OCI-LY7 (cell line): ENCODE measurements around the gene FOXI1. TPM values are rescaled to one million over a fixed set of nuclear protein-coding genes. Genes with fewer than 3 reads are reported as not detected.

ENCODE experiments used
- BruUV-seq: library from RNA; stranded (reverse); fragments of 400-500 nt; replicated peaks from 2 replicates; lab custom pipeline; 2021; lab: Mats Ljungman, UMichigan
- CTCF ChIA-PET: fragments of 300-600 bp; sonication (Branson Sonifier 250); formaldehyde crosslinking; loops from one replicate; lab custom pipeline; 2022; ENCODE audit warnings: antibody characterized with exemption; ENCODE audit not compliant: unreplicated experiment; lab: Charles Lee
- POLR2A ChIA-PET: fragments of 300-600 bp; sonication (Branson Sonifier 250); formaldehyde crosslinking; loops from one replicate; lab custom pipeline; 2022; ENCODE audit warnings: antibody characterized with exemption; lab: Charles Lee
- DNase-seq: peaks from one replicate; pipeline ENCODE4 v3.0.0-alpha.2; 2015; ENCODE audit warnings: low spot score
- H2AFZ ChIP-seq: fragments of 200-600 bp; sonication (generic), shearing (Covaris generic); 2 replicates; pipeline ENCODE4 v1.6.1; 2014; ENCODE audit warnings: mild to moderate bottlenecking, antibody characterized with exemption, low read length, moderate library complexity
- H3K27ac ChIP-seq: fragments of 200-600 bp; sonication (generic); 2 replicates; pipeline ENCODE4 v1.5.1; 2014; ENCODE audit warnings: mixed run types, low read depth, mild to moderate bottlenecking, moderate library complexity, low read length, inconsistent platforms; ENCODE audit not compliant: poor library complexity, severe bottlenecking
- H3K36me3 ChIP-seq: fragments of 200-600 bp; sonication (generic); 2 replicates; pipeline ENCODE4 v1.6.1; 2014; ENCODE audit warnings: mild to moderate bottlenecking, antibody characterized with exemption, low read length, moderate library complexity, mixed read lengths; ENCODE audit not compliant: insufficient read depth
- H3K4me1 ChIP-seq: fragments of 200-600 bp; sonication (generic); 2 replicates; pipeline ENCODE4 v1.5.1; 2014; ENCODE audit warnings: mild to moderate bottlenecking, low read length; ENCODE audit not compliant: insufficient read depth, poor library complexity, severe bottlenecking
- H3K4me2 ChIP-seq: fragments of 200-600 bp; sonication (generic); 2 replicates; pipeline ENCODE4 v1.6.1; 2014; ENCODE audit warnings: mild to moderate bottlenecking, low read length
- H3K4me3 ChIP-seq: fragments of 200-600 bp; sonication (generic); 2 replicates; pipeline ENCODE4 v1.5.1; 2014; ENCODE audit warnings: mild to moderate bottlenecking, low read depth, low read length; ENCODE audit not compliant: poor library complexity, severe bottlenecking
- H3K79me2 ChIP-seq: fragments of 200-600 bp; sonication (generic); 2 replicates; pipeline ENCODE4 v1.6.1; 2016; ENCODE audit warnings: low read depth, mild to moderate bottlenecking, low read length, moderate library complexity, mixed read lengths; ENCODE audit not compliant: insufficient read depth
- H3K9me2 ChIP-seq: fragments of 200-600 bp; sonication (generic); 2 replicates; pipeline ENCODE4 v1.6.1; 2016; ENCODE audit warnings: mild to moderate bottlenecking, low read length, mixed read lengths; ENCODE audit not compliant: insufficient read depth
- H3K9me3 ChIP-seq: fragments of 200-600 bp; sonication (generic); 2 replicates; pipeline ENCODE4 v1.6.1; 2014; ENCODE audit warnings: mild to moderate bottlenecking, mixed run types, low read length, mixed read lengths
- H4K20me1 ChIP-seq: fragments of 200-600 bp; sonication (generic); 2 replicates; pipeline ENCODE4 v1.6.1; 2014; ENCODE audit warnings: mild to moderate bottlenecking, antibody characterized with exemption, low read length, moderate library complexity, mixed read lengths; ENCODE audit not compliant: insufficient read depth
- EZH2phosphoT487 ChIP-seq: fragments of 200-600 bp; sonication (generic); IDR thresholded peaks from 2 replicates; pipeline ENCODE4 v1.6.1; 2018; ENCODE audit warnings: low read depth, borderline replicate concordance, mild to moderate bottlenecking, mixed run types, antibody characterized with exemption, low read length, moderate library complexity, mixed read lengths
- intact Hi-C: fragments of 100-400 bp; cut with micrococcal nuclease; formaldehyde crosslinking; loops from one replicate; pipeline ENCODE4 v1.10.0; 2022; ENCODE audit not compliant: unreplicated experiment
- total RNA-seq, 2 experiments: library from RNA; depleted of rRNA in 1 of 2; stranded (reverse); fragments of >200 nt in 1 of 2; shearing (Covaris generic) in 1 of 2; gene quantifications; 2 replicates each; pipeline ENCODE4 v1.2.3, GENCODE V29; 2014 to 2022
- TF ChIP-seq, protein P1 (sequence below): fragments of 200-600 bp; sonication (generic); conservative IDR thresholded peaks from 2 replicates; pipeline ENCODE4 v1.5.1; 2014; ENCODE audit warnings: mild to moderate bottlenecking, antibody characterized with exemption, low read length, moderate library complexity, mixed read lengths

FOXI1 gene
- total RNA-seq, 2 experiments from 2014 or later = not detected

DNA sequence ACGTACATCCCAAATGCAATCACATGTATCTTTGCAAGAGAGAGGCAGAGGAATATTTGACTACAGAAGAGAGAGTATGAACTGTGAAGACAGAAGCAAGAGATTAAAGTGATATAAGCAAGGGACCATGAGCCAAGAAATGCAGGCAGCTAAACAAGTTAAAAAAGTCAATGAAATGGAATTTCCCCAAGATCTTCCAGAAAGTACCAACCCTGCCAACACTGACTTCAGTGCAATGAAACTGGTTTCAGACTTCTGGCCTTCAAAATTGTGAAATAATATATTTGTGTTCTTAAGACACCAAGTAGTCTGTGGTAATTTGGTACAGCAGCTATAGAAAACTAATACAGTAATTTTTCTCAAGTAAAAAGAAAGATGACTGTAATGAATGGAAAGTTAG, 20.9 kb downstream of the FOXI1 start:
- intact Hi-C loops = no loop called here

GRCh38 chr5:170131235-170131634, 25.5 kb downstream of the FOXI1 start:
- Histone ChIP-seq H3K36me3 (no peaks in the 10 kb centered on the region), H3K4me2 (no peak overlapping the region), H2AFZ (no peak overlapping the region), H4K20me1 (no peaks in the 10 kb centered on the region), H3K27ac (no peak overlapping the region), H3K9me3 (no peaks in the 10 kb centered on the region), H3K4me1 (no peaks in the 10 kb centered on the region), H3K79me2 (no peaks in the 10 kb centered on the region), H3K9me2 (no peaks in the 10 kb centered on the region), H3K4me3 (no peak overlapping the region)
- POLR2A ChIA-PET = interaction anchor here (1.0 to 2.0 kb wide), 2 partner anchors 8 to 12 kb away, joined by 3 to 4 read pairs; no protein-coding TSS in a partner anchor
- TF ChIP-seq EZH2phosphoT487 = no peak
- TF ChIP-seq, protein P1, sequence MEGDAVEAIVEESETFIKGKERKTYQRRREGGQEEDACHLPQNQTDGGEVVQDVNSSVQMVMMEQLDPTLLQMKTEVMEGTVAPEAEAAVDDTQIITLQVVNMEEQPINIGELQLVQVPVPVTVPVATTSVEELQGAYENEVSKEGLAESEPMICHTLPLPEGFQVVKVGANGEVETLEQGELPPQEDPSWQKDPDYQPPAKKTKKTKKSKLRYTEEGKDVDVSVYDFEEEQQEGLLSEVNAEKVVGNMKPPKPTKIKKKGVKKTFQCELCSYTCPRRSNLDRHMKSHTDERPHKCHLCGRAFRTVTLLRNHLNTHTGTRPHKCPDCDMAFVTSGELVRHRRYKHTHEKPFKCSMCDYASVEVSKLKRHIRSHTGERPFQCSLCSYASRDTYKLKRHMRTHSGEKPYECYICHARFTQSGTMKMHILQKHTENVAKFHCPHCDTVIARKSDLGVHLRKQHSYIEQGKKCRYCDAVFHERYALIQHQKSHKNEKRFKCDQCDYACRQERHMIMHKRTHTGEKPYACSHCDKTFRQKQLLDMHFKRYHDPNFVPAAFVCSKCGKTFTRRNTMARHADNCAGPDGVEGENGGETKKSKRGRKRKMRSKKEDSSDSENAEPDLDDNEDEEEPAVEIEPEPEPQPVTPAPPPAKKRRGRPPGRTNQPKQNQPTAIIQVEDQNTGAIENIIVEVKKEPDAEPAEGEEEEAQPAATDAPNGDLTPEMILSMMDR = no peak
- intact Hi-C loops = no loop called here
- CTCF ChIA-PET = no interaction called here
- no peak for DNase-seq
- BruUV-seq = no TSS peak

More for the DNA sequence above, 20.9 kb downstream of the FOXI1 start:
- DNase-seq = no peak
- H4K20me1 ChIP-seq = no peaks in the 10 kb centered on the region
- ChIA-PET POLR2A (no interaction called here), CTCF (no interaction called here)
- H3K9me2 ChIP-seq = no peaks in the 10 kb centered on the region
- no peaks in the 10 kb centered on the region for H3K9me3 ChIP-seq
- no peaks in the 10 kb centered on the region for H3K79me2 ChIP-seq
- no peaks in the 10 kb centered on the region for H3K4me1 ChIP-seq
- no TSS peak for BruUV-seq
- H2AFZ ChIP-seq = no peak overlapping the region
- no peak overlapping the region for H3K27ac ChIP-seq
- no peak overlapping the region for H3K4me3 ChIP-seq
- H3K4me2 ChIP-seq = no peak overlapping the region
- TF ChIP-seq, protein P1 = no peak
- TF ChIP-seq EZH2phosphoT487 = no peak
- H3K36me3 ChIP-seq = no peaks in the 10 kb centered on the region

DNA sequence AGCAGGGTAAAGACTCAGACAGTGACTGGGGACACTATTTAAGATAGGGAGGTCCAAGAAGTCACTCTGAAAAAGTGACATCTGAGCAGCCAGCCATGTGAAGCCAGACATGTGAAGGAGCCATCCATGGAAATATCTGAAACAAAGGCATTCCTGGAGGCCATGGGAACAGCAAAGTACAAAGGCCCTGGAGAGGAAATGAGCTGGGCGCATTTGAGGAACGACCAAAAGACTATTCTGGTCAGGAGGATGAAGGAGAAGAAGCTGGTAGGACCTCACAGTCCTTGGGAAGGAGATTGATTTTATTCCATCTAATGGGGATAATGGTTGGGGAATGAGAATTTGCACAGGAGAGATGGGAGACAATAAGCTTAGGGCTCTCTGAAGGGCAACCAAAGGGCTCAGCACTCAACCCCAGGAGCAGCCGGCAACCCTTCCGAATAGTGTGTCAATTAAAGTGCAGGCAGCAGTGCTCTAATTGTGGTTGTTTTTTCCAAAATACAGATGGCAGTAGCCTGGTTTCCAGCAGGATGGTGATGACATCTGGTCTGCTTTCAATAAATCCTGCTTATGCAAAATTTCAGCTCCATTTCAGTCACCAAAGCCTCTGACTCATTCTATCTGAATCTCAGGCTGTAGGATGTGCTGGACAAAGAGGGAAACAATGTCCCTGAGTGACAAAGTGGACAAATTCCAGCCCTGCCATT, 26.7 kb downstream of the FOXI1 start:
- H3K4me3 ChIP-seq = no peak overlapping the region
- no peak overlapping the region for H2AFZ ChIP-seq
- H4K20me1 ChIP-seq = no peaks in the 10 kb centered on the region
- intact Hi-C loops = no loop called here
- ChIA-PET POLR2A (interaction anchor here (0.5 to 2.0 kb wide), 4 partner anchors 10 to 219 kb away, joined by 3 to 4 read pairs (median 3); no protein-coding TSS in a partner anchor), CTCF (no interaction called here)
- H3K79me2 ChIP-seq = no peaks in the 10 kb centered on the region
- no peaks in the 10 kb centered on the region for H3K9me3 ChIP-seq
- H3K27ac ChIP-seq = no peak overlapping the region
- no peaks in the 10 kb centered on the region for H3K4me1 ChIP-seq
- no TSS peak for BruUV-seq
- no peaks in the 10 kb centered on the region for H3K36me3 ChIP-seq
- H3K4me2 ChIP-seq = no peak overlapping the region
- TF ChIP-seq, protein P1 = no peak
- no peak for DNase-seq
- H3K9me2 ChIP-seq = no peaks in the 10 kb centered on the region
